Fibroblast of upper back skin (primary cell): Measurements from ENCODE around the gene SLC2A9.
"Not testable (repeated sequence)": the region's sequence is repeated elsewhere in the genome, so short reads cannot be mapped to it uniquely, and the experiment has no call there.

Experiments used
- DNase-seq: peaks from one replicate; pipeline ENCODE4 v3.0.0-alpha.2; 2013

The SLC2A9 gene

DNA sequence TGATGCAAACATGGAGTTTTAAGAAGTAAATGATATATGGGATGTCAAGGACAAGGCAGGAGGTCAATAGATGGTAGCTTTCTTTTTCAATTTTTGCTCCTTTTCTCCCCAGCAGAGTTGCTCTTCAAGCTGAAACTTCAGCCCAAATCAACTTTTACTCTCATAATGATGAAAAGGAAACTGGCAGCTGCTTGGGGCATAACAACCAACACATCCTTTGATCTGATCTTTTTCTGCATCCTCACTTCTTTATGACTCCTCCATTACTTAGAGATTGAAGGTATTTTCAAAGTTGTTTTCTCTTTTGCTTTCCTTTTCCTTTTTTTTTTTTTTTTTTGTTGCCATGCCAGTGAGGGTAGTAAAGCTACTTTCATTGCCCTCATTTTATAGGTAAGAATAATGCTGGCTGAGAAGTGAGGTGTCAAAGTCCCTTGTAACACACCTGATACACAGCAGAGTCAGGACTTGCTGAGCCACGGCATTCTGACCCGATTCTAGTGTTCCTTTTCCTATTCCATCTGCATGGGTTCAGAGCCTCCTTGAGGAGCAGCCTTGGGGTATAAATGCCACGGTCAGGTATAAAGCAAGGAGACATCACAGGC is 26.9 kb downstream of the SLC2A9 start:
- no peak for DNase-seq

DNA sequence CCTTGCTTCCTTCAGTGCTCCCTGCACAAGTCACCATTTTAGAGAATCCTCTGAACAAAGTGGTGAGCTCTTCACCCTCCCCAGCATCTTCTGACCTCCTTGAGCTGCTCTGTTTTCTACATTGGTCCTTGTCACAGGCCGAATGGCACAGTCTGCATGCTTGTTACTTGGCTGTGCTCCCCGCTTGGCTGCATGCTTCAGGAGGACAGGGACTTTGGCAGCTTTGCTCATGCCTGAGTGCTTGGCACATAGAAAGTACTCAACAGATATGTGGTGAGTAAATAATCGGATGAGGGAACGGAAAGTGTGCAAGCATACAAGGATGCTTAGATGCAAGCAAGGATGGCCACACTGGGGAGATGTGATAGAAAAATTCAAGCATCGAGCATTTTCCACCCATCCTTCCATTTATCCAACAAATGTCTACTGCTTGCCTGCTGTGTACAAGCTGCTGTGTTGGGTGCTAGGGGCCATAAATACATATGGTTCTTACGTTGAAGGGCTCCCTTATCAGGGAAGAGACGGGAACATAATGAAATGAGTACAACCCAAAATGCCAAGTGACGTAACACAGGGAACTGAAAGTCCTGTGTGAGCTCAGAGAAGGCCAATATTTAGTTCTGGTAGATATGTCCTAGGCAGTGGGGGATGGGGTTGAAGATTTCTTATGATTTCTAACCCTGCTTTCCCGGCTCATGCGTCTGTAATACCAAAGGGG is 31.2 kb downstream of the SLC2A9 start:
- no peak for DNase-seq

DNA sequence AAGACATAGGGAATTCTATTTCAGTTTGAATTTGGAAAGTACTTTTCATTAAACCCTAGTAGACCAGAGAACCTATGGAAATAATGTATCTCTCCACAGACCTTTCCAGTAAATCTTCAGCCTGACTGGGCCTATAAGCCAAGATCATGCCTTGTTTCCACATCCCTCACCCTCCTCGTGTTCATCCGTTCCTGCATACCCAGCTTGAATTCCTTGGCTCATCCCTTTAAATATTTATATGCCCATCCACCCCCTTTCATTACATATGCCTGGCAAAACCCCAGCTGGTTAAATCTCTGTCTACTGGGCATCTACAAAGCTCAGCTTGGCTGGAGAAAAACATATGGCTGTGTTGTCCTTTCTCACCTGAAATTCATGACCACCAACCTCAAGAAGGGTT is 32.4 kb downstream of the SLC2A9 start:
- no peak for DNase-seq

DNA sequence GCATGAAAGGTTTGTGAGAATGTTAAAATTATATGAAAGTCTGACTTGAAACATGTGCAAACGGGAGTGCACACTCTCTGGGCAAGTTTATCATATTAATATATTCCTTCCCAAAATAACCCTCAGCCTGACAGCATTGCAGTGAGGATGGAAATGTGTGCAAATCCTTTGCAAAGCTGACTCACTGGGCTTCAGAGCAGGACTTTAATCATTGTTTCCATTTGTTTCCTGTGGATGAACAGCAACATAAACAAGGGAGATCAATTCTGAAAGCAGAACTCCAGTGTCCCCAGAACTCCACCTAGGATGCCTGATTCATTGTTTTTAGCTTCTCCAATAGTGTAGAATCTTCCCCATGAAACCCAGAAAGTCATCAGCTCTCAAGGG is 32.9 kb downstream of the SLC2A9 start:
- no peak for DNase-seq

DNA sequence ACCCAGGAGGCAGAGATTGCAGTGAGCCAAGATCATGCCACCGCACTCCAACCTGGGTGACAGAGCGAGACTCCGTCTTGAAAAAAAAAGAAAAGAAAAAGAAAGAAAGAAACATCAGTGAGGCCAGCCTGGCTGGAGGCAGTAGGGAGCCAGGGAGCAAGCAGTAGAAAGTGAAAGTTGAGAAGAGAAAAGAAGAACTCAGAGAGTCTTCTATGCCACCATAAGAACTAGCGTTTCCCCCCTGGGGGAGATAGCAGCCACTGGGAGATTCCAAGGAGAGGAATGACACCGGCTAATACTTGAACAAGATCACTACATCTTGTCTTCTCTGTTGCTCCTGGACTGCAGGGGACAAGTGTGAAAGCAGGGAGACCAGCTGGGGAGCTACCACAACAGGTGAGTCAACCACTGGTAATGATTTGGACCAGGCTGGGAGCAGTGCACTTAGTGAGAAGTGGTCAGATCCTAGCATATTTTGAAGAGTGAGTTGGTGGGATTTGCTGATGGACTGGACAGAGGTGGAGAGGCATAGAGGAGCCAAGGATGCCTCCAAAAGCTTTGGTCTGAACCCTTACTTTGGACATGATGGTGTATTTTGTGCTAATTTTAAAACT is 33.4 kb downstream of the SLC2A9 start:
- DNase-seq, result no peak

DNA sequence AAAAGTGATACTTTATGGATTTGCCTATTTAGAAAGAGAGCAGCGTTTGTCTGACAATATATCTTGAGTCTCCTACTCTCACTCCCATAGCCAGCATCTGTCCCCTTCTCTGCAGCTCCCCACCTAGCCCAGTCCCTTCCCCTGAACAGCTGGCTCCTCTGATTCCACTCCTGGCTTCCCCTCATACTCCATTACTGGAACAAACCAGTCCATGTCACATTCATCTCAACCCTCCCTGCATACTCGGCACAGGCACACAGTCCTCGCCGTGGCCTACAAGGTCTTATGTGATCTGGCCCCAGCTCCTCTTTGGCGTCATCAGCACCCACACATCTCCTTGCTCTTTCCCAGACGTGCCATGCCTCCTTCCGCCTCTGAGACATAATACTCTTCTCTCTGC is 36.7 kb downstream of the SLC2A9 start:
- DNase-seq, result no peak

DNA sequence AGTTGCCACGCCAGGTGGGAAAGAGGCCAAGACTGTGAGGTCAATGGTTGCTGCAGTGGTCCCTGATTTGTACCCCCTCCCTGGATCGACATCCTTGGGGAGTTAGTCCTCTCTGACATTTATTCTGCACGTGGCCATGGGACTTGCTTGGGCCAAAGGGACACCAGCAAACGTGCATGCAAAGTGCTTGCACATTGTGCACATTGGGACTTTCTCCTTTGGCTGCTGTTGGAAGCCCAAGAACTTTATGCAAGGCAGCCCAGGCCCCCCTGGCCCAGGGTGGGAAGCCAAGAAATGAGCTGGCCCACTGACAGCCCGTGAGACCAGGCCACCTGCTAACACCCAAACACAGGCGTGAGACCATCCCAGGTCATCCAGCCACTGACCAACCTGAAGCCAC is 38.1 kb downstream of the SLC2A9 start:
- no peak for DNase-seq

DNA sequence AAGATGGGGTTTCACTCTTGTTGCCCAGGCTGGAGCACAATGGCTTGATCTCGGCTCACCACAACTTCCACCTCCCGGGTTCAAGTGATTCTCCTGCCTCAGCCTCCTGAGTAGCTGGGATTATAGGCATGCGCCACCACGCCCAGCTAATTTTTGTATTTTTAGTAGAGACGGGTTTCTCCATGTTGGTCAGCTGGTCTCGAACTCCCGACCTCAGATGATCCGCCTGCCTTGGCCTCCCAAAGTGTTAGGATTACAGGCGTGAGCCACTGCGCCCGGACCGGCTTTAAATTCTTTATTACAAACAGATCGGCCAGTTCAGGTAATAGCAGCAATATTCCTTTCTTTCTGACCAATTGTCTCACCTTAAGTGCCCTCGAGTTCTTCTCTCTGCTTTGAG is 39.4 kb downstream of the SLC2A9 start:
- not testable (repeated sequence) for DNase-seq

DNA sequence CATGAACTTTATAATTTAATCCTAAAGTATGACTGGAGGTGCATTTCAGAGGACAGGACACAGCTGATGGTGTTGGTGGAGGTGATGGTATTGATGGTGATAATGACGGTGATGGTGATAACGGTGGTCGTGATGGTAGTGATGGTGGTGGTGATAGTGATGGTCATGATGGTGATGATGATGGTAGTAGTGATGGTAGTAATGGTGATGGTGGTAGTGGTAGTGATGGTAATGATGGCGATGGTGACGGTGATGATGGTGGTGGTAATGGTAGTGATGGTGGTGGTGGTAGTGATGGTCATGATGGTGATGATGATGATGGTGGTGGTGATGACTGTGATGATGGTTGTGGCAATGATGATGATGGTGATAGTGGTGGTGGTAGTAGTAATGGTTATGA is 40.4 kb downstream of the SLC2A9 start:
- no peak for DNase-seq

DNA sequence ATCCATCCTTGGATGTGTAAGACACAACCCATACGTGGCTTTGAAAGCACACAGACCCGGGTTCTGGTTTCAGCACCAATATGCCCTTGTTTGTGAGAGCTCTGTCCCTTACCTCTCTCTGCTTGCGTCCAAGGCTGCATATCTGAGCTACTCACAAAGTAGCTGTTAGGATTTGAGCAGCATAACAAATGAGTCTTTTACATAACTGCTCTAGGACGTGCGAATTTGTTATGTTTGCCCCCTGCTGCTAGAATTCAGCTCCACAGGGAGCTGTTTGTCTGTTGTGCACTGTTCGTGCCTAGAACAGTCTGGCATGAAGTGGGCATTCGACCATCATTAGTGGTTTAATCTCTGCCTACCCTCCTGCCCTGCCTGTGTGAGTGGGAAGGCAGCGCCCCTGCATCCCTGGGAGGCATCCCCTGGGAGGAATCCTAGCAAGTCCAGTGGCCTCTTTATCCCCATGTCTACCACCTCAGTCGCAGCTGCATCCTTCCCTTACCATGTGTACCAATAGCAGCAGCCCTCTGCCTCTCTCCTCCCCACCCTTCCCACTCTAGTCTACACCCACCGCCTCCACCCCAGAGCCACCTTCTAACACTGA is 42.1 kb downstream of the SLC2A9 start:
- no peak for DNase-seq

DNA sequence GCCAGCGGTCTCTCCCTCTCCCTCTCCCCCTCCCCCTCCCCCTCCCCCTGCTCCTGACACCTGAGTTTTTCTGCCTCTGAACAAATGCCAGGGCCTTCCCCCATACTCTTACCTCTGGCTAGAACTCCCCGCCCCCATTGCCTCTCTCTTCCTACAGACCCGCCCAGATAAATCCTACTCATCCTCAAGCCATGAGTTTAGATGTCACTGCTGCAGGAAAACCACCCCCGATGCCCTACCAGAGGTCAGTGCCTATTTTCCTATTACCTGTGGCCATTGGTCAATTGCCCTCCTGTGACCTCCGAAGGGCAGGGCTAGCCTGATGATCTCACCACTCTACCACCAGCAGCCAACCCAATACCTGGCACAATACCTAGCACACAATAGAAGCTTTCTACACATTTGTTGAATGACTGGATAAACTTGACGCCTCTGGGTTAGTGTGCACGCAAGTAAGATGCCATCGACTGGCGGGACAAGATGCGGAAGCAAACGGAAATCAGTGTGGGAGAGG is 43.7 kb downstream of the SLC2A9 start:
- DNase-seq, result no peak

DNA sequence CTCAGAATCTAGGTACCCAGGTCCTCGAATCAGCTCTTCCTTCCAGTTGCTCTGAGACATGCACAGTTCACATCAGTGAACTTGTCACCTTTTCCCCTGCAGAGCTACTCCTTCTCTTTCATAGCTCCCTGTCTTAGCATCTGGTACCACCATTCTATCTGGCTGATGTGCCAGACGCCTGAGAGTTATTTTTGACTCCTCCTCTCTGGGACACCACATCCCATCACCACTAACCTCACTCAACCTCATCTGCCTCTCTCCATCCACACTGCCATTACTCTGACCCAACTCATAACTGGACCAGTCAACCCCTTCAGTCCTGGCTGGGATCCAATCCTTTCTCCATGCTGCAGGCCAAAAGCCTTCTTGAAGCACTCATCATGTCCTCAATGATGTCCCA is 44.5 kb downstream of the SLC2A9 start:
- DNase-seq, result no peak

DNA sequence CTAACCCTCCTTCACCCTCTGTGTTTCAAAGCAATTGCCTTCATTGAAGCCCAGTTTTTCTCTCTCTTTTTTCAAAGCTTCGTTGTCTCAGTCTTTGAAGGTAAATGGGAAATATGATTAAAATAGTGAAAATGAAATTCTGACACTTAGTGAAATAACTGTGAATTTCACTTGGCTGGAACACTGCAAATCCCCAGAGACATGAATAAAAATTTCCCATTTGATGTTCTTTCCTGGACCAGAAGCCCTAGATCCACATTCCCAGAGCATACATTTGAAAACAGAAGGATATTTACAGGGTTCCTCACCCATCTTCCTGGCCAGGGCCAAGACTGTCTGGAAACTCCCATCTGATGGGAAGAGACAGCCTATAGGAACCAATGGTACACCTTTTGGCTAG is 45.0 kb downstream of the SLC2A9 start:
- no peak for DNase-seq

DNA sequence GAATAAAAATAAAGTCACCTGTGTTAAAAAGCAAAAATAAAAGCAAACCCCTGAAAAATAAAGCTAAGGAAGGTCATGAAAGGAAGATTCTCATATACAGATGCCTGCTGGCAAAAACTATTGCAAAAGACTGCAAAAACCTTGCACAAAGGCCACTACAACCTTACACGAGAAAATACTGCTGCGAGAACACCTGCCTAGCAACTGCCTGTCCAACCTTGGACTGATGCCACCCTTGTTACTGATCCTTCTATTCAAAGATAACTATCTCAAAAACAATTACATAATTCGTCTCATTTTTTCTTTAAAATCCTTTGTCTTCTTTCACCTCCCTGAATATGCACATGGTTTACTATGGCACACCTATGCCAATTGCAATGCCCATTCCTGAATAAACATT is 49.6 kb downstream of the SLC2A9 start:
- DNase-seq, result no peak

DNA sequence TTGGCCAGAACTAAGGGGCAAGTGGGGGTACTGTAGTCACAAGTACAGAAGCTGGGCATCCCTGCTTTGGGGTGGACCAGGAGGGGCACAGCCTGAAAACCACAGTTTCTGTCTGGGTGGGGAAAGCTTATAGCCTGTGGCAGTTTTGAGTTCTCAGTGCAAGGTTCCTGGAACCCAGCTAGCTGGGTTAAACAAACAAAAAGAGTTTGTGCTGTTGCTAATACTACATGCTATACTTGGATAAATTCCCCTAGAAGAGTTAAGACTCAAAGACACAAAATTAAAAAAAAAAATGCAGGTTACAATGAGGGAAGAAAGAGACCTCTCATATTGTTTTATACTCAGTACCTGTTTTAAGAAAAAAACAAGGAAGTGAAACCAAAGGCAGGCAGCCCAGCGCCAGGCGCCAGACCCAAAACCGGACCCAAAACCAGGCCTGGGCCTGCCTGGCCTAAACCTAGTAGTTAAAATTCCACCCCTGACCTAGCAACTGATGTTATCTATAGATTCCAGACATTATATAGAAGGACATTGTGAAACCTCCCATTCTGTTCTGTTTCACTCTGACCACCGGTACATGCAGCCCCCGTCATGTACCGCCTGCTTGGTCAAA is 50.8 kb downstream of the SLC2A9 start:
- DNase-seq, result no peak

DNA sequence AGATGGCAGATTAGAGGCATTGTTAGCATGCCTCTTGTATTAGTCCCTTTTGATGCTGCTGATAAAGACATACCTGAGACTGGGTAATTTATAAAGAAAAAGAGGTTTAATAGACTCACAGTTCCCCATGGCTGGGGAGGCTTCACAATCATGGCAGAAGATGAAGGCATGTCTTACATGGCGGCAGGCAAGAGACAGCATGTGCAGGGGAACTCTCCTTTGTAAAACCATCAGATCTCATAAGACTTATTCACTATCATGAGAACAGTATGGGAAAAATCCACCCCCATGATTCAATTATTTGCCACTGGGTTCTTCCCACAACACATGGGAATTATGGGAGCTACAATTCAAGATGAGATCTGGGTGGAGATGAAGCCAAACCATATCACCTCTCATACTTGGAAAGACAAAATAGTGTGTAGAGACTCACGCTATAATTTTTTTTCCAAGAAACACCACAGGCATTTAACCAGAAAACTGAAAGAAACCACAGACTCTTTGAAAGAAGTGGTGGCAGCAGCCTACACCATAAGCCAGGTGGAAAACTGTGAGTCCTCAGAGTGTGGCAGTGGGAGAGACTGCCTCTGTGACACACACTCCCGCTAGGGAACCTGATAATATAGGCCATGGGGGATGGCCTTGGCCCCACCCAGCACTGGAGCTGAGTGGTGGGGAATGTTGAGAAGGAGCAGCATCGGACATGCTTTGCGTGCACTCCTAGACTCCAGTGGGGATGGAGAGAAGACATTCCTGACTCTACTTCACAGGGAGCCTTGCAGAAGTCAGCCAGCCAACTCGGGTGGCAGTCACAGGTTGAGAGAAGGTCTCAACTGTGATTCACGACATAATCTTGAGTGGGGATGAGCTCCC is 51.5 kb downstream of the SLC2A9 start:
- DNase-seq, result no peak

DNA sequence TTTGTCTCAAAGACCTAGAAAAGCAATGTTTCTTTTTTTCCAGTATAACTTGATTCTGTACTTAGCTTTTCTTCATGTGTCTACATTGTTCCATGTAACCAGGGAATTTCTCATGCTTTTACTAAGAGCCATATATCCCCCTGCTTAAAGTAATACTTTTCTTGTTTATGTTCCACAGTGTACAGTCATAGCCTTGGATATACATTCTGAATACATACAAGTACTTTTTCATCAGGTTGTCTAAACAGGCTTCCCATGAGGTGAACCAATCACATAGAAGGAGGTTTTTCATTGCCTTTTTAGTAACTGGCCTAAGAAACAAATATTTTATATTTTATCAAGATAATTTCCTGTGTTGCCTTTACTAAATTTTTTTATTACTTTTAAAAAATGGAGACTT is 52.8 kb downstream of the SLC2A9 start:
- DNase-seq, result no peak

DNA sequence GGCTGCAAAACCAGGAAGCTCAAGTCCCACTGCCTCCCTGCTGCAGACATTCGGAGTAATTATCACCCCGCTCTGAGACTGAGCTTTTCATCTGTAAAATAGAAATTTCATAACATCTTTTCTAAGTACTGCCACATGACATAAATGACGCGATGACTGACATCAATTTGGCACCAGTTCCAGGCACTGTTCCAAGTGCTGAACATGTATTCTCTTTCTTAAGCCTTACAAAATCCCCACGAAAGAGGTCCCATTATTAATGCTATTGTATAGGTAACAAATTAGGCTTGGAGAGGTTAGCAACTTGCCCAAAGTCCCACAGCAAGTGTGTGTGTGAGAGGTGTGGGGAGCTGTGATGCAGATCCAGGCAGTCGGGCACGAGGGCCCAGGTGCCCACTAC is 56.4 kb downstream of the SLC2A9 start:
- DNase-seq, result no peak

DNA sequence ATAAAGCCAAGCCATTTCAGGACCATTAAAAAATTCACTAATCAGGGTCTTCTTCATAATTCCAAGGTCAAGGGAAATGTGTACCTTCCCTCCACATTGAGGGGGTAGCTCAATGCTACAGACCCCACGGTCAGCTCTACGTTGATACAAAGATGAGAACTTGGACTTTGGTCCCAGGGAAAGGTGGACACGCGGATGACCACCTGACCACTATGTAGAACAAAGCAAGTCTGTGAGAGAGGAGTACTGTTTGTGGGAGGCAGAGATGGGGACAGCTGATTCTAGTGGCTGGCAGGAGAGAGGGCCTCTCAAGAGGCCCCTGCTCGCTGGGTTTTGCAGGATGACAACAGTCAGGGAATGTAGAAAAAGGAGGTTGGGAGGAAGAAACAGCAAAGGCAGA is 58.0 kb downstream of the SLC2A9 start:
- DNase-seq, result no peak

DNA sequence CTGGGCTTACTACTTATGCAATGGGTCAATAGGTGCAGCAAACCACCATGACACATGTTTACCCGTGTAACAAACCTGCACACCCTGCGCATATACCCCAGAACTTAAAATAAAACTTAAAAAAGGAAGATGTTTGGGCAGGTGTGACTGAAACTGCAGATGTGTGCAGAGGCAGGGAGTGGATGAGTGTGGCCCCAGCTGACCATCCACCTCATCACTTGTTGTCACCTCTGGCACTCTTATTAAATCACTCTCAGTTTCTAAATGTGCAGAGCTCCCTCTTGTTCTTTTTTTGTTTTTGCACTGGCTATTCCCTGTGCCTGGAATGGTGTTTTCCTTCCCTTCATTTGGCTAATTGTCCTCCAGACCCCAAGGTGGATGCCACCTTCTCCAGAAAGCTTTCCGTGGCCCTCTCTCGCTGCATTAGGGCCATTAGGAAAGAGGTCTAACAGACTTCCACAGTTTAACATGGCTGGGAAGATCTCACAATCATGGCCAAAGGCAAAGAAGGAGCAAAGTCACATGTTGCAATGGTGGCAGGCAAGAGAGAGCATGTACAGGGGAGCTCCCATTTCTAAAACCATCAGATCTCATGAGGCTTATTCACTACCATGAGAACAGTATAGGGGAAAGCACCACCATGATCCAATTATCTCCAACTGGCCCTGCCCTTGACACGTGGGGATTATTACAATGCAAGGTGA is 58.5 kb downstream of the SLC2A9 start:
- no peak for DNase-seq

DNA sequence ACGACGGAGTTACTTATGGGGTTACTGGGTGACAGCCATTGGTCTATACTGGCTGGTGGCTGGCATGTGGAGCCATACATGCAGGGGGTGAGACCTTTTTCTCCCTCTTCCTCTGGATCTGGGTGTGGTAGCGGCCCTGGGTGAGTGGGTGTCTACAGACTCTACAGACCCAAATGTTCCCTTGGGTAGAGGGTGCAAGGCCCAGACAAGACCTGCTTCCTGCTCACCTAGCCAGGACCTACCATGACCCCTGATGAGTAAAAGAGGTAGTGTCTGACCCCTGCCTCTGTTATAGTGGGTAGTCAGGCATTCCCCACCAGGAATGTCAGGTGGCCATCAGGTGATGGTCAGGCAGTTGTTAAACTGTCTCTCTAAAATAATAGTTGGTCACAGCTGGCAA is 66.8 kb downstream of the SLC2A9 start:
- DNase-seq, result no peak

DNA sequence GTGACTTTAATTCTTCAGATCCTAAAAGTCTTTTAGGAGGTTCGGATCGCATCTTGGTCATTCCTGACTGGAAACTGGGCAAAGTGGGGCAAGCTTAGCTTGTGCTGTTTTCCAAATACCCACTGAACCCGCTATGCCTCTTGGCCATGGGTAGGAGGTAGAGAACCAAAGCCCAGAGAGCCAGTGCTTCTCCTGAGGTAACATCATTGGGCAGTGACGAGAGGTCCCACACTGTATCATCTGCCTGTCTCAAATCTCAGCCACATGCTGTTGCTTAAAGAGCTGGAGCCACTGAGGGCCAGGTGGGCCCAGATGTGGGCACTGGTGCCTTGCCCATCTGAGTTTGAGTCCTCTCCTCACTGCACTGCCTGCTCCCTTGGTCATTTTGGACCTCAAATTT is 68.2 kb downstream of the SLC2A9 start:
- no peak for DNase-seq
